Mononuclear cell (primary cell): ENCODE results near the gene SCUBE2. TPM values are rescaled to one million over a fixed set of nuclear protein-coding genes. Genes with fewer than 3 reads are reported as not detected.
"Not testable (repeated sequence)": the region's sequence is repeated elsewhere in the genome, so short reads cannot be mapped to it uniquely, and the experiment has no call there.

Experiments
- H3K27me3 ChIP-seq: 2 replicates; pipeline ENCODE4 v1.6.0; 2011; ENCODE audit warnings: low read length, control low read depth; ENCODE audit not compliant: insufficient read depth
- H3K4me1 ChIP-seq: 2 replicates; pipeline ENCODE4 v1.5.1; 2011; ENCODE audit warnings: mild to moderate bottlenecking, low read length, control low read depth; ENCODE audit not compliant: insufficient read depth
- H3K4me3 ChIP-seq: 2 replicates; pipeline ENCODE4 v1.5.1; 2011; ENCODE audit warnings: mild to moderate bottlenecking, low read length, moderate library complexity
- H3K9me3 ChIP-seq: 2 replicates; pipeline ENCODE4 v1.5.1; 2011; ENCODE audit warnings: low read depth, mild to moderate bottlenecking, control low read depth, low read length
- total RNA-seq: library from RNA; depleted of rRNA; stranded (reverse); fragments of >200 nt; gene quantifications from one replicate; pipeline ENCODE4 v1.2.3, GENCODE V29; 2012

The SCUBE2 gene
- total RNA-seq, 1 donor = not detected

DNA sequence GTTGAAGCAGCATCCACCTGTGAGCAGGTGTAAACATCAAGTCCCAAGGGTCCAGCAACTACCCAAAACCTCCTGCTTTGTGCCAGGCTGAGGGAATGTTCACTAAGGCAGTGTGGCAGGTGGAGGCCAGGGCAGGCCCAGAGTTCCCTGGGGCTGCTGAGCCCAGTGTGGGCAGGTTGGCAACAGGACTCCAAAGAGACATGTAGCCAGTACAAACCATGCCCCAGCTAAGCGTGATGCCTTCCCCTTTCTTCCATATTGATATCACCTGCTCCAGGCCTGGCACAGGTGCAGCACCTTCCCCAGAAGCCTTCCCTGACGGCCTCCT, 30.0 kb upstream of the SCUBE2 start:
- Histone ChIP-seq H3K4me3 (no peak overlapping the region), H3K27me3 (no peaks in the 10 kb centered on the region), H3K4me1 (no peaks in the 10 kb centered on the region), H3K9me3 (no peaks in the 10 kb centered on the region)

DNA sequence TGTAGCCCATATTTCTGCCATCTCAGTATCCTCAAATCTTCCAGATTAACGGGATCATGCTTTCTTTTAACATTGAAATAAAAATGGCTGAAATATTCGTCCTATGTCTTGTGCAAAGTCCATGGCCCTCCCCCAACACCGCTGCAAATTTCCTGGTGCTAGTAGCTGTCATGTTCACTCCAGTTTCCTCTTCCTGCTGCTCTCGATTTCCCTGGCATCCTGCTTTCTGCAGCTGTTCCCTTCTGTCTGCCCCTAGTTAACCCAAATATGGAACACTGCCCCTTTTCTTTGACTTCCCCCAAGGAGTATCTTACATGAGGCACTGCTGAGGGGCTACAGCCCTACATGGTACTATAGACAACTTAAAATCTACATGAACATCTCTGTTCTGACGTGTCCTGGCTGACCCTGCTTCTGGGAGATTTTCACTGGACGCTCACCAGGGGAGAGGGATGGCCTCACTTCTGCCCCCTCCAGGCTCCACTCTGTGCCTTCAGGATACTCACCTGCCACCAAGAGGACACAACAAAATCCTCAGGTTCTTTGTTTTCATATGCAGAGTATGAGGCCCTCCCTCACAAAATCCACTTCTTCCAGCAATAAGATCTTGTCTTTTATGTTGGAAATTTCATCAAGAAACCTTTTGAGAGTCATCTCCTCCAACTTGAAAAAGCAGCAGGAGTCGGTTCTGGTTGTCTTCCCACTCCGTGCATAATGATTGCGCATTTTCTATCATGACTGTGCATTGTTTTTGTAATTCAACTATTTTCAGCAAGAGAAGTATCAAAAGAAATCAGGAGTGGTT, 29.5 kb upstream of the SCUBE2 start:
- Histone ChIP-seq H3K4me3 (no peak overlapping the region), H3K27me3 (no peaks in the 10 kb centered on the region), H3K9me3 (no peaks in the 10 kb centered on the region), H3K4me1 (no peaks in the 10 kb centered on the region)

DNA sequence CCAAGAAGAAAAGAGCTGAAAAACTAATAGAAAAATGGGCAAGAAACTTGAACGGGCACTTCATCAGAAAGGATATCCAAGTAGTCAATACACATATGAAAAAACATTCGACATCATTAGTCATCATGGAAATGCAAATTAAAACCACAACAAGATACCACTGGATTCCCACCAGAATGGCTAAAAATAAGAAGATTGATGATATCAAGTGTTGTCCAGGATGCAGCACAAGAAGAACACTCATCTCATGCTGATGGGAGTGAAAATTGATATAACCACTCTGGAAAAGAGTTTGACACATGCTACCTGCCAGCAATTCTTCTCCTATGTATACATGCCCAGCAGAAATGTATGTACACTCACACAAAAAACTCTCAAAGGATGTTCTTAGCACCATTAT, 26.9 kb upstream of the SCUBE2 start:
- Histone ChIP-seq H3K27me3 (no peaks in the 10 kb centered on the region), H3K4me3 (no peak overlapping the region), H3K9me3 (no peaks in the 10 kb centered on the region), H3K4me1 (no peaks in the 10 kb centered on the region)

DNA sequence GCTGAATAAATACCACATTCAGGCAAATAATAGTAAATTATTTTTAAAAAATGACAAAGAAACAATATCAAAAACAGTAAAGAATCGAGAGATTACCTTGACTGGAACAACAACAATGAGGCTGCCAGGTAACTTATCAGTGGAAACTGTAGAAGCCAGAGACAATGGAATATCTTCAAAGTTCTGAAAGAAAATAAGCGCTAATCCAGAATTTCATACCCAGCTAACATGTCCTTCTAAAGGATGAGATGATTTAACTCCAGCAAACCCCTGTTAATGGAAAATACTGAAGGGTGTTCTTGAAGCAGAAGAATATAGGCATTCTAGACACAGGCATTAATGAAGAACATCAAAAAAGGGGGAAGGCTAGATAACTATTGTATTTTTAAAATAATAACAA, 20.7 kb upstream of the SCUBE2 start:
- peaks cover 8% of the 10 kb centered on the region for H3K9me3 ChIP-seq
- H3K27me3 ChIP-seq = no peaks in the 10 kb centered on the region
- no peak overlapping the region for H3K4me3 ChIP-seq
- H3K4me1 ChIP-seq = no peaks in the 10 kb centered on the region

DNA sequence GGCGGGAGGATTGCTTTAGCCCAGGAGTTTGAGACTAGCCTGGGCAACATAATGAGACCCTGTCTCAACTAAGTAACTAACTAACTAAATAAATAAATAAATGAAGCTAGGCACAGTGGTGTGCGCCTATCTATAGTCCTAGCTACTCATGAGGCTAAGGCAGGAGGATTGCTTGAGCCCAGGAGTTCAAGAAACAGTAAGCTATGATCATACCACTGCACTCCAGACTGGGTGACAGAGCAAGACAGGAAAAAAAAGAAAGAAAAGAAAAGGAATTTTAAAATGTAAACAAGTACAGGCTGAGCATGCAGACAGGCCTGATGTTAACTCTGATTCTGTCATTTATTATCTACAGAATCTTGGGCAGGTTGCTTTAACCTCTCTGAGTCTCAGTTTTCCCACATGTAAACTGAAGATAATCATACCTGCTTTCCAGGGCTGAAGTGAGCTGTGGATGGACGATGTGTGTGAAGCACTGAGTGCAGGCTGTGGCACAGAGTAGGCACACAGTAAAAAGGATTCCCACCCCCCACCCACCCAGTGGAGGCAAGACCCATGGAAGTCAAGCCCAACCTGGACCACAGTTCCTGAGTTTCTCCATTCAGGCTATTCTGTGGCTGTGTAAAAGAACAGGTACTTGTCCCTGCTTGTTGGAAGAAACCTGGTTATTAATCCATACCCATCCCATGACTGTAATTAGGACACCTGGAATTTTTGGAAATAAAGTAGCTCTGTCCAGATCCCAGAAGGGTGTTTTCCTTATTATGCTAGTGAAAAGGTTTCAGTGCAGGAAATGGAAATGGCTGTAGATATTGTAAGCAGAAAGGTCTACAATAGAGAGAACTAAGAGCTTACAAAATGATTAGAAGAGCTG, 18.7 kb upstream of the SCUBE2 start:
- Histone ChIP-seq H3K4me3 (no peak overlapping the region), H3K9me3 (peaks cover 8% of the 10 kb centered on the region), H3K27me3 (no peaks in the 10 kb centered on the region), H3K4me1 (no peaks in the 10 kb centered on the region)

DNA sequence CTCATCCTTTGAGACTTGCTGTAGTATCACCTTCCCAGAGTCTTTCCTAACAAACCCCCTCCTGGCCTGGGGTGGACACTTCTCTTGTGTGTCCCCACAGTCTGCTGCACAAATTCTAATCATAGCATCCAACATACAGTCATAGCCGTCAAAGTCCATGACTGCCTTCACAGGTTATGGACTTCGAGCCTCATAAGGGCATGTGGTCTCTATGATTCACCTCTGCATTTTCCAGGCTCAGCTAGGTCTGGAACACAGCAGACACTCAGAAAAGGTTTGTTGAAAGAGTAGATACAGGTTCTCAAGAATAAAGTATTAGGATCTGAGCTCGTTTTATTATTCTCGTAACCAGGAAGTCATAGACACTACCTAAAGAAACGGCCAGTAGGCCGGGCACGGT, 13.2 kb upstream of the SCUBE2 start:
- H3K9me3 ChIP-seq = no peaks in the 10 kb centered on the region
- no peak overlapping the region for H3K4me3 ChIP-seq
- no peaks in the 10 kb centered on the region for H3K27me3 ChIP-seq
- H3K4me1 ChIP-seq = no peaks in the 10 kb centered on the region

DNA sequence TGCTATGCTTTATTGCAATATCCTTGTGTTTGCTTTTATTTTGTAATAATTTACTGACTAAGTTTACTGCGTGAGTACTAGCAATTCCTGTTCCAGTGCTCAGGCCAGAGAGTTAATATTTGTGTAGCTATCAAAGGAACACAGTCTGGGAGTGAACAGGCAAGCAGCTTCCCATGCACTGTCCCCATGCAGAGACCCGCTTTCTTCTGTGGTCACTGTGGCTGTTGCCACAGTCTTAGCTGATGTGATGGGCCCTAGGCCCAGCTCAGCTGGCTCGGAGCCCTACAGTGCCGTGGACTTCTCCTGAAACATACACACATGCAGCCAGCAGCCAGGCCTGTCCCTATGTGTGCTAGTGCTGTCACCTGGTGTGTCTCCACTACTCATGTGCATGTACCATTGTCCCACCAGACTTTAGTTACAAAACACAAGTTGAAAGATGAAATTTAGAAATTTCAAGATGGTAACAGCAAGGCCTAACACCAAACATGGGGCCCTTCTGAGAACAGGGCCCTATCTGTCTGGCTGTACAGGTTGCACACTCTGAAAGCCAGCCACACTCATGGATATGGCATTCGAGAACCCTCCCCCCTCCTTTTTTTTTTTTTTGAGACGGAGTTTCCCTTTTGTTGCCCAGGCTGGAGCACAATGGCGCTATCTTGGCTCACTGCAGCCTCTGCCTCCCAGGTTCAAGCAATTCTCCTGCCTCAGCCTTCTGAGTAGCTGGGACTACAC, 12.3 kb upstream of the SCUBE2 start:
- no peaks in the 10 kb centered on the region for H3K9me3 ChIP-seq
- no peaks in the 10 kb centered on the region for H3K4me1 ChIP-seq
- no peak overlapping the region for H3K4me3 ChIP-seq
- H3K27me3 ChIP-seq = no peaks in the 10 kb centered on the region

DNA sequence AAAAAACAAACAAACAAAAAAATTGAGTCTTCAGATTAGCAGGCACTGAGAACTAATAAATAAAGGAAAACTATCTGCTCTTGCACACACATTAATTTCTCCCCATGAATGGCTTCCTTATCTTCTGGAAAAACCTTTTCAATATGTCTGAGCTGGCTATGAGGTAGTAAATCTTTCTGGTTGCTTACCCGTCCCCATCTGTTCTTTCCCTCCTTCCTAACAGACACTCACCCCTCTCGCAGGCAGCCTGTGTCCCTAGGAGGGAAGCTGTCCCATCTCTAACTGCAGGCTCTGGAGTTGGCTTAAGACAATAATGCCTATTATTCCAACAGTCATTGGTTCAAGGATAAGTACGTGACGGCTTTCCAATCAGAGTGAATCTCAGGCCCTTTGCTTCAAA, 8.2 kb upstream of the SCUBE2 start:
- Histone ChIP-seq H3K27me3 (no peaks in the 10 kb centered on the region), H3K9me3 (no peaks in the 10 kb centered on the region), H3K4me3 (no peak overlapping the region), H3K4me1 (no peaks in the 10 kb centered on the region)

DNA sequence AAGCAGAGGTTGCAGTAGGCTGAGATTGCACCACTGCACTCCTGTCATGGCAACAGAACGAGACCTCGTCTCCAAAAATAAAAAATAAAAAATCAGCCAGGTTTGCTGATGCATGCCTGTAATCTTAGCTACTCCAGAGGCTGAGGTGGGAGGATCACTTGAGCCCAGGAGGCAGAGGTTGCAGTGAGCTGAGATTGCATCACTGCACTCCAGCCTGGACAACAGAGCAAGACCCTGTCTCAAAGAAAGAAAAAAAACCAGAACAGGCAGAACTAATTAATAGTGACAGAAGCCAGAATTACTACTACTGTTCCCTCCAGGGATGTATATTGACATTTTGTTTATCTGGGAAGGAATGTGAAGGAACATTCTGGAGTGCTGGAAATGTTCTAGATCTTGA, 7.1 kb upstream of the SCUBE2 start:
- H3K4me1 ChIP-seq, H3K4me3 ChIP-seq, H3K9me3 ChIP-seq, H3K27me3 ChIP-seq: not testable (repeated sequence)

DNA sequence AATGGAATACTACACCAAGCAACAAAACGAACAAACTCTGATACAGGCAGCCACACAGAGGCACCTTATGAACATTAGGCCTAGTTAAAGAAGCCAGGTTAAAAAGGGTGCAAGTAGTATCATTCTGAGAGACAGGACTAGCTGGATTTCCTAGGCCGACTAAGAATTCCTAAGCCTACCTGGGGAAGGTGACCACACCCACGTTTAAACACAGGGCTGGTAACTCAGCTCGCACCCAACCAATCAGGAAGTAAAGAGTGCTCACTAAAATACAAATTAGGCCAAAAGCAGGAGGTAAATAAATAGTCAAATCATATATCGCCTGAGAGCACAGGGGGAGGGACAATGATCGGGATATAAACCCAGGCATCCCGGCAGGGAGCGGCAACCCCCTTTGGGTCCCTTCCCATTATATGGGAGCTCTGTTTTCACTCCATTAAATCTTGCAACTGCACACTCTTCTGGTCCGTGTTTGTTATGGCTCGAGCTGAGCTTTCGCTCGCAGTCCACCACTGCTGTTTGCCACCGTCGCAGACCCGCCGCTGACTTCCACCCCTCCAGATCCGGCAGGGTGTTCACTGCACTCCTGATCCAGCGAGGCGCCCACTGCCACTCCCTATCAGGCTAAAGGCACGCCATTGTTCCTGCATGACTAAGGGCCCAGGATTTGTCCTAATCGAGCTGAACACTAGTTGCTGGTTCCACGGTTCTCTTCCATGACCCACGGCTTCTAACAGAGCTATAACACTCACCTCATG, 6.0 kb upstream of the SCUBE2 start:
- H3K4me3 ChIP-seq, H3K9me3 ChIP-seq, H3K4me1 ChIP-seq: not testable (repeated sequence)

DNA sequence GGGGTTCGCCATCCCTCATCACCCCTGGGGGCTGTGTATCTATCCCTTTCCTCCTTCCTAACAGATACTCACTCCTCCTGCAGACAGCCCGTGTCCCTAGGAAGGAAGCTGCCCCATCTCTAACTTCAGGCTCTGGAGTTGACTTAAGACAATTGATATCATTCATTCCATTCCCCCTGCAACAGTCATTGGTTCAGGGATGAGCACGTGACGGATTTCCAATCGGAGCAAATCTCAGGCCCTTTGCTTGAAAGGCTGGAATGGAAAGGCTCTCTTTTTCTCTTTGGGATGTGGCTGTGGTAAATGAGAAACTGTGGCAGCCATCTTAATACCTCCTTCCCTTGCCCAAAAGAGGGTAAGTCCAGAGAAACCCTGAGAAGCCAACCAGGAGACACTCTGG, 5.0 kb upstream of the SCUBE2 start:
- Histone ChIP-seq H3K4me1 (peaks cover 5% of the 10 kb centered on the region), H3K9me3 (no peaks in the 10 kb centered on the region), H3K27me3 (peaks cover 13% of the 10 kb centered on the region), H3K4me3 (no peak overlapping the region)

More for the DNA sequence above, 6.0 kb upstream of the SCUBE2 start:
- H3K27me3 ChIP-seq = not testable (repeated sequence)

DNA sequence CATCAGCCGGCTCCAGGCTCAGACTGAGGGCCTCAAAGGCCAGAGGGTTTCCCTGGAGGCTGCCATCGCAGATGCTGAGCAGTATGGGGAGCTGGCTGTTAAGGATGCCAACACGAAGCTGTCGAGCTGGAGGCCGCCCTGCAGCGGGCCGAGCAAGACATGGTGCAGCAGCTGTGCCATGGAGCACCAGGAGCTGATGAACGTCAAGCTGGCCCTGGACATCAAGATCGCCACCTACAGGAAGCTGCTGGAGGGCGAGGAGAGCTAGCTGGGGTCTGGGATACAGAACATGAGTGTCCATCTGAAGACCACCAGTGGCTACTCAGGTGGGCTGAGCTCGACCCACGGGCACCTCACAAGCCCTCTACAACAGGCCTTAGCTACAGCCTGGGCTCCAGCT, 4.0 kb upstream of the SCUBE2 start:
- Histone ChIP-seq H3K4me3 (no peak overlapping the region), H3K27me3 (peaks cover 19% of the 10 kb centered on the region), H3K9me3 (no peaks in the 10 kb centered on the region), H3K4me1 (peaks cover 10% of the 10 kb centered on the region)

DNA sequence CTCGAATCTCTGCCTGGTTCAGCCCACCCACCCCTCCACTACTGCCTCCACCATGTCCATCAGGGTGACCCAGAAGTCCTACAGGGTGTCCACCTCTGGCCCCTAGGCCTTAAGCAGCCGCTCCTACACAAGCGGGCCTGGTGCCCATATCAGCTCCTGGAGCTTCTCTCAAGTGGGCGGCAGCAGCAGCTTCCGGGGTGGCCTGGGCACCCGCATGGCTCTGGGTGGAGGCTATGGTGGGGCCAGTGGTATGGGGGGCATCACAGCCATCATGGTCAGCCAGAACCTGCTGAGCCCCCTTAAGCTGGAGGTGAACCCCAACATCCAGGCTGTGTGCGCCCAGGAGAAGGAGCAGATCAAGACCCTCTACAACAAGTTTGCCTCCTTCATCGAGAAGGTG, 3.0 kb upstream of the SCUBE2 start:
- Histone ChIP-seq H3K4me1 (peaks cover 10% of the 10 kb centered on the region), H3K27me3 (peaks cover 29% of the 10 kb centered on the region), H3K4me3 (no peak overlapping the region), H3K9me3 (no peaks in the 10 kb centered on the region)

DNA sequence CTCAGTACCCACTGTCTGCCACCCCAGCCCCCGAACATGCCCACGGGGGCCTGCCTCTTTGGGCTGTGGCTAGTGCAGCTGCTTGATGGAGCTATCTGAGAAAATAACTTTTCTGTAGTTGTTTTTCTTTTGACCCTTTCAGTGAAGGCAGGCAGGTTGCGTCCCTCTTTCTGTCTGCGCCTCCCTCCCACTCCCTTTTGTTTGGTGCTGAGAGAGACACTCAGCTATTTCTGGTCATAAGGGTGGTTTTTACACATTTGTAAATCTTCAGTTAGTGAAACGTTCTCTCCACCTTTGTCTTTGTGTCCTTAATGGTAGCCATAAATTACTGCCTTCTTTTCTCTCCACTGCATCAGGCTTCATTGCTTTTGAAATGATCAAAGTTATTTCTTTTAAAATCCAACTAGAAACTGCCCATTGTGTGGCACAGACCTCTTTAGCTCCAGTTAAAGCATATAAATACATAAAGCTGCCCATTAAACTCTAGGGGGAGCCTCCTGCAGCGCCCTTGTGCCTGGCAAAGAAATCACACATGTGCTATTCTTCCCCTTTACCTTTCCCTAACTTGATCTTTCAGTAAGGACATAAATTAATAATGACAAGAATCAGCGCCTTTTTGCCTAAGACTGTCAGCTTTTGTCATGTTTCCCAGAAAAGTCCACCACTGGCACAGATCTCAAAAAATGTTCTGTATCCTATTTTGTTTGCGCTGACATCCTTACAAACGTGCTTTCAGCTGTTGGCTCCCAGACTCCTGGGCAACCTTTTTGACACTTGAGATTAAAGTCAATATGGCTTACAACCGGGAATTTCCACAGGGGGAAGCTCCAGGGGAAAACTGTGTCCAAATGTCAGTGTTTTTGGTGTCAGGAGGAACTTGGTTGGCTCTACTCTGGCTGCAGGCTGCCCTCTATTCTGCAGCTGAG, 1.7 kb upstream of the SCUBE2 start:
- Histone ChIP-seq H3K27me3 (peaks cover 39% of the 10 kb centered on the region), H3K4me1 (peaks cover 10% of the 10 kb centered on the region), H3K4me3 (no peak overlapping the region), H3K9me3 (no peaks in the 10 kb centered on the region)
